GM19043 (cell line): ENCODE data around the gene CD44.
"Not testable (repeated sequence)": the region's sequence is repeated elsewhere in the genome, so short reads cannot be mapped to it uniquely, and the experiment has no call there.

Source experiments
- ATAC-seq: cut with Tn5 transposase; IDR thresholded peaks from one replicate; pipeline ENCODE4 v1.9.1; 2021; ENCODE audit warnings: low read depth; ENCODE audit not compliant: unreplicated experiment

The CD44 gene

GRCh38 chr11:35206616-35207015 lies 67.6 kb downstream of the CD44 start:
- ATAC-seq, result no peak

- ATAC-seq, result no peak
Measured at GRCh38 chr11:35207471-35208403, 68.8 kb downstream of the CD44 start.

- ATAC-seq, result no peak
Measured at GRCh38 chr11:35208795-35209194, 69.8 kb downstream of the CD44 start.

GRCh38 chr11:35210876-35211546 lies 72.0 kb downstream of the CD44 start:
- no peak for ATAC-seq

GRCh38 chr11:35211952-35212351 lies 73.0 kb downstream of the CD44 start:
- no peak for ATAC-seq

- ATAC-seq, result no peak
Measured at GRCh38 chr11:35214226-35214770, 75.3 kb downstream of the CD44 start.

- ATAC-seq, result no peak
Measured at GRCh38 chr11:35214792-35215193, 75.8 kb downstream of the CD44 start.

- ATAC-seq, result no peak
Measured at GRCh38 chr11:35215945-35216344, 77.0 kb downstream of the CD44 start.

- ATAC-seq, result no peak
Measured at GRCh38 chr11:35216962-35217678, 78.1 kb downstream of the CD44 start.

GRCh38 chr11:35218956-35219355 lies 80.0 kb downstream of the CD44 start:
- no peak for ATAC-seq

- ATAC-seq, result no peak
Measured at GRCh38 chr11:35223371-35223796, 84.4 kb downstream of the CD44 start.

GRCh38 chr11:35223991-35224390 lies 85.0 kb downstream of the CD44 start:
- no peak for ATAC-seq

GRCh38 chr11:35225946-35226520 lies 87.1 kb downstream of the CD44 start:
- ATAC-seq, result no peak

GRCh38 chr11:35226756-35227155 lies 87.8 kb downstream of the CD44 start:
- ATAC-seq, result not testable (repeated sequence)

- ATAC-seq, result no peak
Measured at GRCh38 chr11:35227576-35228327, 88.8 kb downstream of the CD44 start.

GRCh38 chr11:35228328-35228725 lies 89.4 kb downstream of the CD44 start:
- no peak for ATAC-seq

- ATAC-seq, result no peak
Measured at GRCh38 chr11:35230388-35230787, 91.4 kb downstream of the CD44 start.

GRCh38 chr11:35231076-35231860 lies 92.3 kb downstream of the CD44 start:
- ATAC-seq, result no peak

GRCh38 chr11:35232891-35233330 lies 93.9 kb downstream of the CD44 start:
- no peak for ATAC-seq
